Measurements from ENCODE around the gene COMMD3.

The COMMD3 gene

GRCh38 chr10:22320591-22321155 lies 4.5 kb downstream of the COMMD3 start, which contains the start of gene BMI1:
TSS of gene BMI1 (plus strand) at chr10:22321099. CDS start at chr10:22326450, 5,351 bp downstream.
- peak; percentile 38 to 79 (median 56) for DNase-seq

- peak; percentile 31 to 77 (median 52) for DNase-seq
These were observed 5.2 kb downstream of the COMMD3 start for GRCh38 chr10:22321156-22321923.

GRCh38 chr10:22321924-22322640 lies 5.9 kb downstream of the COMMD3 start:
- peak in 2 of 5 experiments; percentile 24 to 45 for DNase-seq

GRCh38 chr10:22322641-22323160 lies 6.5 kb downstream of the COMMD3 start:
- DNase-seq: no peak

- no peak for DNase-seq
These were observed 7.5 kb downstream of the COMMD3 start for GRCh38 chr10:22323538-22324305.

- no peak for DNase-seq
These were observed 8.2 kb downstream of the COMMD3 start for GRCh38 chr10:22324413-22324812.

GRCh38 chr10:22324893-22325271 lies 8.7 kb downstream of the COMMD3 start:
- DNase-seq: no peak

GRCh38 chr10:22325272-22326144 lies 9.3 kb downstream of the COMMD3 start:
- DNase-seq: peak; percentile 43 to 80 (median 74)

- DNase-seq: no peak
These were observed 10.0 kb downstream of the COMMD3 start for GRCh38 chr10:22326145-22326702.

GRCh38 chr10:22329150-22329549 lies 13.0 kb downstream of the COMMD3 start:
- DNase-seq: no peak

GRCh38 chr10:22332116-22332692 lies 16.0 kb downstream of the COMMD3 start:
- no peak for DNase-seq

- peak in 2 of 5 experiments; percentile 62 to 86 for DNase-seq
These were observed 17.2 kb downstream of the COMMD3 start for GRCh38 chr10:22333167-22333974.

- DNase-seq: no peak
These were observed 17.7 kb downstream of the COMMD3 start for GRCh38 chr10:22333975-22334282.

- DNase-seq: no peak
These were observed 18.4 kb downstream of the COMMD3 start for GRCh38 chr10:22334414-22335172.

- peak; percentile 38 to 92 (median 71) for DNase-seq
These were observed 19.2 kb downstream of the COMMD3 start for GRCh38 chr10:22335173-22335933.

- DNase-seq: no peak
These were observed 22.2 kb downstream of the COMMD3 start for GRCh38 chr10:22338185-22338900.

GRCh38 chr10:22338931-22339330 lies 22.7 kb downstream of the COMMD3 start:
- DNase-seq: no peak
